MM.1S (cell line): Measurements from ENCODE around the gene CNTNAP4.

ENCODE experiments used
- EZH2phosphoT487 ChIP-seq: fragments of 300-600 bp; sonication (generic); IDR thresholded peaks from 2 replicates; pipeline ENCODE4 v1.6.1; 2018; ENCODE audit warnings: antibody characterized with exemption, low read length
- TF ChIP-seq, protein P1 (sequence below): fragments of 300-600 bp; sonication (generic); IDR thresholded peaks from 2 replicates; pipeline ENCODE4 v1.5.1; 2016; ENCODE audit warnings: antibody characterized with exemption, low read length, mixed read lengths

DNA sequence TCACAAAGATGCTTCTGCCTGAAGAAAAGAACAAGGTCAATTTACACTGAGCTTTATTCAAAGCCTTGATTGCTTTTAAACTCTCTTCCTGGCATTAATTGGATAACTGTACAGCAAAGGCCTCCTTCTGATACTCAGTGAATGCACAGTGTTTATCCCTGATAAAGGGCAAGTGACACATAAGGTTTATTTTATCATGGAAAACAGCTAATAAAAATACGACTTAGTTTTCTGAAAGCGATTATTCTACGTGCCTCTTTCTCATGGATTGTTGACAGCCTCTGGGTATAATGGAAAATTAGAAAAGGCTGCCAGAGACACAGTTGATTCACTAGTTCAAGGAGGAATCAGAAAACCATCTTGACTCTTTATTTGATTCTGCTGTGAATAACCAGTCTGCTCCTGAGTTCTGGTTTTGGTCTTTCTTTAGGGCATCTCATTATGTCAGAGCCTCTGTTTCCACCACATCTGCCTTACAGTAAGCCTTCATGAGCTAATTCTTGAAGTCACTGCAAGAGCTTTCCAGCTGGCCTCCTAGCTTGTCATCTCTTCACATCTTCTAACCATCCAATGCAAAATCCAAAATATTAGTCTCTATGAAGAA is 212.9 kb downstream of the CNTNAP4 start:
- TF ChIP-seq EZH2phosphoT487, result no peak
- TF ChIP-seq, protein P1, sequence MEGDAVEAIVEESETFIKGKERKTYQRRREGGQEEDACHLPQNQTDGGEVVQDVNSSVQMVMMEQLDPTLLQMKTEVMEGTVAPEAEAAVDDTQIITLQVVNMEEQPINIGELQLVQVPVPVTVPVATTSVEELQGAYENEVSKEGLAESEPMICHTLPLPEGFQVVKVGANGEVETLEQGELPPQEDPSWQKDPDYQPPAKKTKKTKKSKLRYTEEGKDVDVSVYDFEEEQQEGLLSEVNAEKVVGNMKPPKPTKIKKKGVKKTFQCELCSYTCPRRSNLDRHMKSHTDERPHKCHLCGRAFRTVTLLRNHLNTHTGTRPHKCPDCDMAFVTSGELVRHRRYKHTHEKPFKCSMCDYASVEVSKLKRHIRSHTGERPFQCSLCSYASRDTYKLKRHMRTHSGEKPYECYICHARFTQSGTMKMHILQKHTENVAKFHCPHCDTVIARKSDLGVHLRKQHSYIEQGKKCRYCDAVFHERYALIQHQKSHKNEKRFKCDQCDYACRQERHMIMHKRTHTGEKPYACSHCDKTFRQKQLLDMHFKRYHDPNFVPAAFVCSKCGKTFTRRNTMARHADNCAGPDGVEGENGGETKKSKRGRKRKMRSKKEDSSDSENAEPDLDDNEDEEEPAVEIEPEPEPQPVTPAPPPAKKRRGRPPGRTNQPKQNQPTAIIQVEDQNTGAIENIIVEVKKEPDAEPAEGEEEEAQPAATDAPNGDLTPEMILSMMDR, result no peak
